IMR-90 (cell line): Measurements from ENCODE around the gene SLC38A6. TPM values are rescaled to one million over a fixed set of nuclear protein-coding genes. Genes with fewer than 3 reads are reported as not detected.
A peak's percentile ranks its signal among the peaks of the same experiment; 100 is the strongest.

Experiments used
- ATAC-seq: fragments of 200-7000 bp; cut with Tn5 transposase; 2 replicates; pipeline ENCODE4 v1.9.1; 2020; ENCODE audit warnings: low read depth, mild to moderate bottlenecking, moderate library complexity
- BruUV-seq: library from RNA; stranded (reverse); fragments of 400-500 nt; replicated peaks from 2 replicates; lab custom pipeline; 2021; lab: Mats Ljungman, UMichigan
- CTCF ChIA-PET: fragments of 300-600 bp; formaldehyde crosslinking; extraction: SDS; loops from one replicate; lab custom pipeline; 2021; ENCODE audit warnings: antibody characterized with exemption; lab: Yijun Ruan, JAX
- POLR2A ChIA-PET: fragments of 300-600 bp; sonication (Branson Sonifier 250); formaldehyde crosslinking; loops from one replicate; lab custom pipeline; 2022; ENCODE audit warnings: antibody characterized with exemption; ENCODE audit not compliant: unreplicated experiment; lab: Charles Lee
- DNase-seq: peaks from one replicate; pipeline ENCODE4 v3.0.0; 2013
- H2AFZ ChIP-seq: replicated peaks from 2 replicates; pipeline ENCODE3; 2013; ENCODE audit warnings: low read length, mild to moderate bottlenecking; ENCODE audit not compliant: poor library complexity
- H2AK5ac ChIP-seq: 2 replicates; pipeline ENCODE4 v1.6.1; 2013; ENCODE audit warnings: low read depth, low read length, inconsistent platforms
- H2AK9ac ChIP-seq: replicated peaks from 2 replicates; pipeline ENCODE3; 2013; ENCODE audit warnings: mild to moderate bottlenecking, low read depth, low read length, moderate library complexity; ENCODE audit not compliant: poor library complexity
- H2BK120ac ChIP-seq: 2 replicates; pipeline ENCODE4 v1.6.1; 2013; ENCODE audit warnings: low read depth, low read length, inconsistent platforms
- H2BK15ac ChIP-seq: 3 replicates; pipeline ENCODE4 v1.6.1; 2013; ENCODE audit warnings: low read depth, low read length, inconsistent platforms
- H2BK20ac ChIP-seq: 2 replicates; pipeline ENCODE4 v1.6.1; 2013; ENCODE audit warnings: low read depth, mild to moderate bottlenecking, inconsistent platforms, low read length, moderate library complexity
- H2BK5ac ChIP-seq: 2 replicates; pipeline ENCODE4 v1.6.1; 2013; ENCODE audit warnings: mild to moderate bottlenecking, low read depth, low read length, inconsistent platforms; ENCODE audit not compliant: poor library complexity, severe bottlenecking
- H3K14ac ChIP-seq: replicated peaks from 2 replicates; pipeline ENCODE4 v1.6.1; 2013; ENCODE audit warnings: low read depth, low read length, inconsistent platforms
- H3K18ac ChIP-seq: 2 replicates; pipeline ENCODE4 v1.6.1; 2013; ENCODE audit warnings: low read depth, low read length, control low read depth
- H3K23ac ChIP-seq: 2 replicates; pipeline ENCODE4 v1.6.1; 2013; ENCODE audit warnings: low read depth, low read length, inconsistent platforms
- H3K27ac ChIP-seq: 2 replicates; pipeline ENCODE4 v1.5.1; 2013; ENCODE audit warnings: mild to moderate bottlenecking, control low read depth, low read length; ENCODE audit not compliant: insufficient read depth
- H3K27me3 ChIP-seq: 2 replicates; pipeline ENCODE4 v1.6.1; 2013; ENCODE audit warnings: low read length; ENCODE audit not compliant: control insufficient read depth, insufficient read depth
- H3K36me3 ChIP-seq: 2 replicates; pipeline ENCODE4 v1.6.1; 2013; ENCODE audit warnings: low read length, mixed read lengths; ENCODE audit not compliant: control insufficient read depth, insufficient read depth
- H3K4ac ChIP-seq: 2 replicates; pipeline ENCODE4 v1.6.1; 2013; ENCODE audit warnings: low read depth, low read length, inconsistent platforms
- H3K4me1 ChIP-seq: 2 replicates; pipeline ENCODE4 v1.6.1; 2013; ENCODE audit warnings: low read length, mixed read lengths; ENCODE audit not compliant: control insufficient read depth, insufficient read depth
- H3K4me2 ChIP-seq: 2 replicates; pipeline ENCODE4 v1.6.1; 2013; ENCODE audit warnings: low read depth, mild to moderate bottlenecking, control low read depth, low read length, moderate library complexity
- H3K4me3 ChIP-seq: 2 replicates; pipeline ENCODE4 v1.5.1; 2013; ENCODE audit warnings: low read depth, mild to moderate bottlenecking, control low read depth, low read length, moderate library complexity; ENCODE audit not compliant: insufficient read depth
- H3K56ac ChIP-seq: 2 replicates; pipeline ENCODE4 v1.6.1; 2013; ENCODE audit warnings: low read length, inconsistent platforms; ENCODE audit not compliant: insufficient read depth; ENCODE audit errors: extremely low read depth
- H3K79me1 ChIP-seq, 2 experiments: 2 replicates each; pipeline ENCODE4 v1.6.1; 2013; ENCODE audit warnings: low read length in 2 of 2, inconsistent platforms in 1 of 2, low read depth in 1 of 2
- H3K9ac ChIP-seq: 2 replicates; pipeline ENCODE4 v1.6.1; 2013; ENCODE audit warnings: low read depth, low read length, control low read depth
- H3K9me1 ChIP-seq: 2 replicates; pipeline ENCODE4 v1.6.1; 2013; ENCODE audit warnings: low read length, inconsistent platforms; ENCODE audit not compliant: insufficient read depth
- H3K9me3 ChIP-seq: 2 replicates; pipeline ENCODE4 v1.6.1; 2013; ENCODE audit warnings: low read length; ENCODE audit not compliant: control insufficient read depth, insufficient read depth
- H4K20me1 ChIP-seq: 2 replicates; pipeline ENCODE4 v1.6.1; 2013; ENCODE audit warnings: low read length, inconsistent platforms; ENCODE audit not compliant: insufficient read depth
- H4K5ac ChIP-seq: 2 replicates; pipeline ENCODE4 v1.6.1; 2013; ENCODE audit warnings: mild to moderate bottlenecking, low read depth, low read length, control low read depth
- H4K8ac ChIP-seq, 2 experiments: 2 replicates each; pipeline ENCODE4 v1.6.1; 2013; ENCODE audit warnings: low read depth in 2 of 2, low read length in 2 of 2, control low read depth in 1 of 2, inconsistent platforms in 1 of 2
- H4K91ac ChIP-seq: 2 replicates; pipeline ENCODE4 v1.6.1; 2013; ENCODE audit warnings: low read depth, low read length, inconsistent platforms; ENCODE audit not compliant: insufficient read depth
- BHLHE40 ChIP-seq: fragments of 150-350 bp; IDR thresholded peaks from 2 replicates; pipeline ENCODE4 v1.6.1; 2016; ENCODE audit warnings: mild to moderate bottlenecking, low read depth, low read length
- MAZ ChIP-seq: IDR thresholded peaks from 2 replicates; pipeline ENCODE4 v1.6.1; 2012; ENCODE audit warnings: low read depth, mild to moderate bottlenecking, low read length, improper control_type of control experiment, moderate library complexity, borderline replicate concordance
- MXI1 ChIP-seq: IDR thresholded peaks from 2 replicates; pipeline ENCODE4 v1.6.1; 2012; ENCODE audit warnings: low read depth, mild to moderate bottlenecking, low read length, moderate library complexity, borderline replicate concordance
- NFE2L2 ChIP-seq: fragments of 150-350 bp; IDR thresholded peaks from 2 replicates; pipeline ENCODE4 v1.6.1; 2016; ENCODE audit warnings: low read depth, mild to moderate bottlenecking, low read length
- POLR2A ChIP-seq: IDR thresholded peaks from 2 replicates; pipeline ENCODE4 v1.6.1; 2012; ENCODE audit warnings: mild to moderate bottlenecking, low read depth, low read length
- dilution Hi-C: fragments of 300-500 bp; cut with HindIII; formaldehyde crosslinking; loops from one replicate; pipeline ENCODE4 v1.14.3; 2018; ENCODE audit warnings: low sequenced_read_pairs; ENCODE audit not compliant: unreplicated experiment
- in situ Hi-C: fragments of 300-500 bp; cut with MboI; formaldehyde crosslinking; loops from 3 replicates; pipeline ENCODE4 v1.14.3; 2019; ENCODE audit warnings: low sequenced_read_pairs, inconsistent platforms, mixed read lengths
- intact Hi-C: fragments of 100-400 bp; cut with micrococcal nuclease; formaldehyde crosslinking; loops from 2 replicates; pipeline ENCODE4 v1.10.0; 2022
- polyA plus RNA-seq, 3 experiments: library from polyadenylated mRNA; depleted of rRNA; stranded (reverse); fragments of >200 nt; gene quantifications; 2 replicates each; pipeline ENCODE4 v1.2.3, GENCODE V29; 2012; ENCODE audit warnings: low replicate concordance in 1 of 3
- total RNA-seq: library from RNA; depleted of rRNA; stranded (reverse); fragments of >200 nt; gene quantifications from 2 replicates; pipeline ENCODE4 v1.2.3, GENCODE V29; 2012
- TF ChIP-seq, protein P1 (sequence below): fragments of 150-350 bp; IDR thresholded peaks from 2 replicates; pipeline ENCODE4 v1.6.1; 2017; ENCODE audit warnings: mild to moderate bottlenecking, antibody characterized with exemption, low read length, low read depth

SLC38A6 gene
- total and polyA plus RNA-seq, 2 of the 4 experiments (the other 2 are of a cell fraction), result 15.5 to 18.3 TPM

DNA sequence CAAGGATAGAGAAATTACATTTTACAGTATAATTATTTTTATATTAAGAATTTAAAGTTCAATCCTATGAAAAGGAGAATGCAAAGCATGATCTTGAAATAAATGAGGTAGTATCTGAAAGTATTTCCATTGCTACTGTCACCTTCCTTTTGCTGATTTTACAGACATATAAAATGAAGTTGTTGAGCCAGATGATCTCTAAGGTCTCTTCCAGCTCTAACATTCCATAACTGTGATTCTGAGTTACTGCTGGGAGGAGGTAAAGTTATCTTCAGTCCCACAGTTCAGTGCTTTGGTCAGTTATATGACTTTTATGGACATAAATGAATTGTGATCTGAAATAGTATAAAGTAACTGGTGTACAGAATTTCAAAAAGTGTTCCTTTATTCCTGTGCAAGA lies 52.8 kb downstream of the SLC38A6 start:
- Histone ChIP-seq H3K23ac (no peak overlapping the region), H2AK5ac (no peak overlapping the region), H3K27ac (no peak overlapping the region), H4K8ac (no peak overlapping the region), H2BK15ac (no peak overlapping the region), H3K27me3 (no peaks in the 10 kb centered on the region), H3K9me1 (no peaks in the 10 kb centered on the region), H2AK9ac (no peak overlapping the region), H3K56ac (no peak overlapping the region), H3K4me1 (no peaks in the 10 kb centered on the region; the same call in 1 of the 2 replicates), H2BK5ac (no peak overlapping the region), H3K4me3 (no peak overlapping the region), H3K36me3 (no peaks in the 10 kb centered on the region), H4K20me1 (no peaks in the 10 kb centered on the region), H3K9ac (no peak overlapping the region; the same call in 1 of the 2 replicates), H2BK120ac (no peak overlapping the region), H3K9me3 (no peaks in the 10 kb centered on the region), H3K4ac (no peak overlapping the region), H2AFZ (no peak overlapping the region), H4K5ac (no peak overlapping the region), H3K14ac (no peak overlapping the region), H3K79me1 (peaks cover 5 to 10% of the 10 kb centered on the region in 2 experiments; a peak in 3 of 4 replicates), H3K4me2 (no peak overlapping the region), H4K91ac (no peak overlapping the region), H2BK20ac (no peak overlapping the region), H3K18ac (no peak overlapping the region)
- in situ Hi-C loops, result loop anchor here (25.0 kb wide), 1 partner anchor 697 kb away; no protein-coding TSS in a partner anchor
- TF ChIP-seq MAZ (no peak), BHLHE40 (no peak), POLR2A (no peak), NFE2L2 (no peak), MXI1 (no peak)
- TF ChIP-seq, protein P1, sequence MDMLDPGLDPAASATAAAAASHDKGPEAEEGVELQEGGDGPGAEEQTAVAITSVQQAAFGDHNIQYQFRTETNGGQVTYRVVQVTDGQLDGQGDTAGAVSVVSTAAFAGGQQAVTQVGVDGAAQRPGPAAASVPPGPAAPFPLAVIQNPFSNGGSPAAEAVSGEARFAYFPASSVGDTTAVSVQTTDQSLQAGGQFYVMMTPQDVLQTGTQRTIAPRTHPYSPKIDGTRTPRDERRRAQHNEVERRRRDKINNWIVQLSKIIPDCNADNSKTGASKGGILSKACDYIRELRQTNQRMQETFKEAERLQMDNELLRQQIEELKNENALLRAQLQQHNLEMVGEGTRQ, result no peak
- ChIA-PET POLR2A (no interaction called here), CTCF (no interaction called here)
- intact Hi-C loops, result no loop called here
- ATAC-seq, result peak; percentile 57
- DNase-seq, result peak; percentile 58
- no TSS peak for BruUV-seq
- dilution Hi-C loops, result loop anchor here (25.0 kb wide), 1 partner anchor 397 kb away; the partner anchor contains the start of gene SIX1
